Hepatocyte (in vitro differentiated cells): Measurements from ENCODE around the gene DIAPH3. TPM values are rescaled to one million over a fixed set of nuclear protein-coding genes. Genes with fewer than 3 reads are reported as not detected.
A peak's percentile ranks its signal among the peaks of the same experiment; 100 is the strongest.

Source experiments
- DNase-seq: peaks from one replicate; pipeline ENCODE4 v3.0.0-alpha.2; 2016; ENCODE audit warnings: low spot score
- H2AFZ ChIP-seq: fragments of 200-600 bp; sonication (generic); 2 replicates; pipeline ENCODE4 v1.6.0; 2016; ENCODE audit warnings: antibody characterized with exemption, mild to moderate bottlenecking
- H3K27ac ChIP-seq: fragments of 200-600 bp; sonication (generic); 2 replicates; pipeline ENCODE4 v1.5.1; 2016; ENCODE audit warnings: mild to moderate bottlenecking
- H3K27me3 ChIP-seq: fragments of 200-600 bp; sonication (generic); 2 replicates; pipeline ENCODE4 v1.6.1; 2016
- H3K36me3 ChIP-seq: fragments of 200-600 bp; sonication (generic); replicated peaks from 2 replicates; pipeline ENCODE4 v1.5.1; 2016; ENCODE audit warnings: low read depth; ENCODE audit not compliant: insufficient read depth
- H3K4me1 ChIP-seq: fragments of 200-600 bp; sonication (generic); 2 replicates; pipeline ENCODE4 v1.5.1; 2016; ENCODE audit warnings: mild to moderate bottlenecking, moderate library complexity; ENCODE audit not compliant: insufficient read depth
- H3K4me2 ChIP-seq: fragments of 200-600 bp; sonication (generic); 2 replicates; pipeline ENCODE4 v1.6.0; 2016
- H3K4me3 ChIP-seq: fragments of 200-600 bp; sonication (generic); 2 replicates; pipeline ENCODE4 v1.5.1; 2016; ENCODE audit warnings: mild to moderate bottlenecking
- H3K79me2 ChIP-seq: fragments of 200-600 bp; sonication (generic); 2 replicates; pipeline ENCODE4 v1.6.0; 2017; ENCODE audit warnings: mild to moderate bottlenecking
- H3K9me2 ChIP-seq: fragments of 200-600 bp; sonication (generic); replicated peaks from 2 replicates; pipeline ENCODE4 v1.6.0; 2017; ENCODE audit warnings: mild to moderate bottlenecking; ENCODE audit not compliant: insufficient read depth
- H3K9me3 ChIP-seq: fragments of 200-600 bp; sonication (generic); 2 replicates; pipeline ENCODE4 v1.5.1; 2016; ENCODE audit warnings: low read depth, mild to moderate bottlenecking
- H4K20me1 ChIP-seq: fragments of 200-600 bp; sonication (generic); 2 replicates; pipeline ENCODE4 v1.6.0; 2016; ENCODE audit warnings: mild to moderate bottlenecking; ENCODE audit not compliant: insufficient read depth, poor library complexity, severe bottlenecking
- CTCF ChIP-seq: fragments of 200-600 bp; sonication (generic); IDR thresholded peaks from 2 replicates; pipeline ENCODE4 v1.5.1; 2016; ENCODE audit warnings: antibody characterized with exemption, mild to moderate bottlenecking; ENCODE audit not compliant: poor library complexity
- EZH2 ChIP-seq: fragments of 200-600 bp; sonication (generic); IDR thresholded peaks from 2 replicates; pipeline ENCODE4 v1.6.1; 2016; ENCODE audit warnings: antibody characterized with exemption, mild to moderate bottlenecking, borderline replicate concordance
- EZH2phosphoT487 ChIP-seq: fragments of 200-600 bp; sonication (generic); IDR thresholded peaks from one replicate; pipeline ENCODE4 v1.6.1; 2018; ENCODE audit warnings: antibody characterized with exemption, mild to moderate bottlenecking, low read depth, moderate library complexity; ENCODE audit not compliant: unreplicated experiment, severe bottlenecking
- WGBS: methylation state at CpG from one replicate; pipeline ENCODE4 v1.1.6; 2016; ENCODE audit warnings: low lambda C conversion rate; ENCODE audit errors: missing lambda C conversion rate; 5-methylcytosine and 5-hydroxymethylcytosine counted together
- polyA plus RNA-seq: library from polyadenylated mRNA; unstranded; fragments of >200 nt; fragmentation: Nextera tagmentation; extraction: Ambion mirVana; gene quantifications from 2 replicates; pipeline ENCODE4 v1.2.1, GENCODE V29; 2016
- total RNA-seq: library from RNA; depleted of rRNA; stranded (reverse); fragments of >200 nt; gene quantifications from 2 replicates; pipeline ENCODE4 v1.2.3, GENCODE V29; 2014

The DIAPH3 gene
- total and polyA plus RNA-seq, 2 experiments from 2014 or later, result 4.7 to 7.9 TPM

- H4K20me1 ChIP-seq, result no peaks in the 10 kb centered on the region
- no peak overlapping the region for H2AFZ ChIP-seq
- DNase-seq, result no peak
- no peak for TF ChIP-seq EZH2
- TF ChIP-seq CTCF, result no peak
- no peak for TF ChIP-seq EZH2phosphoT487
- H3K4me1 ChIP-seq, result peaks cover 8% of the 10 kb centered on the region
- no peak overlapping the region for H3K27ac ChIP-seq
- H3K27me3 ChIP-seq, result no peaks in the 10 kb centered on the region
- H3K36me3 ChIP-seq, result no peaks in the 10 kb centered on the region
- H3K9me3 ChIP-seq, result no peaks in the 10 kb centered on the region
- no peak overlapping the region for H3K4me3 ChIP-seq
- H3K79me2 ChIP-seq, result no peaks in the 10 kb centered on the region
- 72% methylated on average over 3 of the region's 3 CpGs for WGBS
- H3K9me2 ChIP-seq, result no peaks in the 10 kb centered on the region
- no peak overlapping the region for H3K4me2 ChIP-seq
Measured at GRCh38 chr13:59743195-59743594, 420.5 kb downstream of the DIAPH3 start.

- Histone ChIP-seq H2AFZ (no peak overlapping the region), H4K20me1 (no peaks in the 10 kb centered on the region), H3K27me3 (no peaks in the 10 kb centered on the region), H3K4me3 (no peak overlapping the region), H3K4me2 (no peak overlapping the region), H3K9me2 (no peaks in the 10 kb centered on the region), H3K79me2 (no peaks in the 10 kb centered on the region), H3K9me3 (no peaks in the 10 kb centered on the region), H3K4me1 (peaks cover 8% of the 10 kb centered on the region), H3K36me3 (no peaks in the 10 kb centered on the region), H3K27ac (no peak overlapping the region)
- no peak for DNase-seq
- TF ChIP-seq EZH2phosphoT487, result no peak
- TF ChIP-seq CTCF, result no peak
- TF ChIP-seq EZH2, result no peak
Measured at GRCh38 chr13:59742467-59742866, 421.3 kb downstream of the DIAPH3 start.

GRCh38 chr13:59738921-59739320 lies 424.8 kb downstream of the DIAPH3 start:
- Histone ChIP-seq H3K4me2 (peak overlapping the region; percentile 5), H3K9me2 (no peaks in the 10 kb centered on the region), H3K4me1 (no peaks in the 10 kb centered on the region), H3K4me3 (no peak overlapping the region), H3K79me2 (no peaks in the 10 kb centered on the region), H3K27me3 (no peaks in the 10 kb centered on the region), H2AFZ (no peak overlapping the region), H3K9me3 (no peaks in the 10 kb centered on the region), H3K36me3 (no peaks in the 10 kb centered on the region), H3K27ac (no peak overlapping the region), H4K20me1 (no peaks in the 10 kb centered on the region)
- TF ChIP-seq CTCF, result no peak
- no peak for TF ChIP-seq EZH2phosphoT487
- TF ChIP-seq EZH2, result no peak
- no peak for DNase-seq
- 69% methylated on average over 5 of the region's 5 CpGs for WGBS

GRCh38 chr13:59734393-59734792 lies 429.3 kb downstream of the DIAPH3 start:
- Histone ChIP-seq H3K36me3 (no peaks in the 10 kb centered on the region), H3K4me3 (no peak overlapping the region), H3K9me2 (no peaks in the 10 kb centered on the region), H3K27me3 (no peaks in the 10 kb centered on the region), H3K4me1 (no peaks in the 10 kb centered on the region), H2AFZ (no peak overlapping the region), H3K9me3 (no peaks in the 10 kb centered on the region), H3K27ac (no peak overlapping the region), H3K4me2 (no peak overlapping the region), H3K79me2 (no peaks in the 10 kb centered on the region), H4K20me1 (no peaks in the 10 kb centered on the region)
- TF ChIP-seq EZH2phosphoT487 (no peak), EZH2 (no peak), CTCF (no peak)
- no peak for DNase-seq
- 71% methylated on average over 6 of the region's 6 CpGs for WGBS
